IPS-NIHi11 (cell line): Measurements from ENCODE around the gene ANO4.
"Not testable (repeated sequence)": the region's sequence is repeated elsewhere in the genome, so short reads cannot be mapped to it uniquely, and the experiment has no call there.

Experiments
- DNase-seq: peaks from one replicate; pipeline ENCODE4 v3.0.0; 2012; ENCODE audit warnings: mixed read lengths, low spot score

The ANO4 gene

GRCh38 chr12:101042211-101042610 is 247.6 kb downstream of the ANO4 start:
- no peak for DNase-seq

DNA sequence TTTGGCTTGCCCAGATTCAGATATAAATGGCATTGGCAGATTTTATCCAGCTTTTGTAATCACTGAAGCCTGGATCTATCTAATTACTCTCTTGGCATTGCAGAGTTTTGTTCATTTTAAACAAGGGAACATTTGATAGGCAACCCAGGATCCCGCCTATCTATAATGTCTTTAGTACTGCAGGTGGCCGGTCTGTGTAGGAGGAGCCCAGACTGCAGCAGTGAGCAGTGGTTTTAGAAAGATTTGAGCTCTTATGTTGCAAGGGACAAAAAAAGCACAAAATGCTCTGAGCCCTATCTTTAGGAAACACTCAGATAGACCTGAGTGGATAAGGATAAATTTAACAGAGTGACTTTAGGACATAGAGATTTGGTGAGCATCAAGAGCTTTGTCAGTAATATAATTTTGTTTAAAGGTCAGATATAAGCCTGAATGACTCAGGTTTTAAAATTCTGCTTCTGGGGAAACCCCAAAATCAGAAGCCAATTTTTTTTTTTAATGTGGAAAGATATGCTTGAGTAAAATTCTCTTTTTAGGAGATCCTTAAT is 250.0 kb downstream of the ANO4 start:
- DNase-seq: no peak

DNA sequence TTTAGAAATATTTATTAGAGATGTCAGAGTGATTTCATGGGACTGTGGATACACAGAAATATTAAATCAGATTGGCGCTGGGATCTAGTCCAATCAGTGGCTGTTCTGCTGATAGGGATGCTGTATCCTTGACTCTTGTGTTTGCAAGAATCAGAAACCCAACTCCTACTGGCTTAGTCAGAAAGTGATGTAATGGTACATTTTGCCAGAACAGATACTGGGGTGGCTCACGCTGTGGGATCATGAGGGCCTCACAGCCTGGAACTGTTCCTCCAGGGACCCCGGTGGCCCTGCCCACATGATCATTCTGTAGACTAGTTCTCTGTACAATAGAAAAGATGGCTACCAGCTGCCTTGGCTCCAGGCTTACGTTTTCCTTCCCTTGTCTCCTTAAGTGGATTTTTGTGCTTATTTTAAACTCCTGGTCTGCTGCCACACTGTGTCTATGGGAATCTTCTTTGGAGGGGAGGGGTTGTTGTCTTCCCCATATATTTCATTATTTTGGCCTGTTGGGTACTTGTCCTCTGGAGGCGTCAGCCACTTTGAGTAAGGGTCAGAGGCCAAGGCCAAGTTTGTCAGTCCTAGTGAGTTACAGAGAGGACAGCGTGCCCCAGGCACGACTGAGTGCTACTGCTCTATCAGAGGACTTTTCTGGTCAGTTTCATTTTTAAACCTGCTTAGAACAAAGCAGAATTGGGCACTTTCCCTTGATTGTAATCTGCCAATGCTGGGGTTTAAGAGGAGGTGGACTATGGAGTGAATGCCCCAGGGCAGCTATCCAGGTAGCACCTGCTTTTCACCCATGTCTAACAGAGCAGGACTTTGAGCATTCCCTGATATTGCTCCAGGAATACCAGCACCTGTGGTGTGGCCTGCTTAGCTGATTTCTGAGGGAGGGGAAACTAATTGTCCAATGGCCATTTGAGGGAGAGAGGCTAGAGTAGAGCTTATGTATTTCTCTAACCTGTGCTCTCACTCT is 251.2 kb downstream of the ANO4 start:
- DNase-seq: no peak

DNA sequence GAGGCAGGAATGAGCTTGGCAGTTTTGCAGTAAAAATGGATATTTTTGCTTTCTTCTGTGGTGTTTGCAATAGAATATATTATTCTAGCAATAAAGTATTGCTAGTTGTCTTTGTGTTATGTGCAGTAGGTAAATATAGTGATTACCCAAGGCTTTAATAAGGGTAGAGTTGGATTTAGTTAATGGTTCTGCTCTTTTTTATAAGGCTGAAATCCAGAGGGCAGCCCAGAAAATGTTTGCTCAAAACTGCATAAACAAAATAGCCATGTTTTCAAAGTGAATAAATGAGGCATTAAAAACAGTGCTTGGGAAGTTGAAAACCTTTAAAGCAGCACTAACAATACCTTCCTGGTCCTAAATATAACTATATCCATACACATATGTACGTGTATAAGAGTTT is 253.1 kb downstream of the ANO4 start:
- DNase-seq: no peak

DNA sequence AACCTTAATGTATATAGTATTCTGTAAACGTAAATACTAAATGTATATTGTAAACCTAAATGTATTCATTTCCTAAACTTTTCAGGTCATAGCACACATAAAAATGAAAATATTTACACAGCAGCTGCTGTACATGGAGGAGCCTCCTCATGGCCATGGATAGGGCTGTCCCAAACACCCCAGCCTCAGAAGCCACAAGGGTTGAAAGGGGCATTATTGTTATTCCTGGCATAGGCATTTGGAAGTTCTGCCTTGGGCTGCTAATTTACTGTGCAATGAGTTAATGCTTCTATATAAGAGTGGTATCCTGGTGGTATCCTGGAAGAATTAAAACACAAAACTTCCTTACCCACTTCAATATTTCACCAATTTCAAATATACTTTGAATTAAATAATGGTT is 256.1 kb downstream of the ANO4 start:
- DNase-seq: no peak

DNA sequence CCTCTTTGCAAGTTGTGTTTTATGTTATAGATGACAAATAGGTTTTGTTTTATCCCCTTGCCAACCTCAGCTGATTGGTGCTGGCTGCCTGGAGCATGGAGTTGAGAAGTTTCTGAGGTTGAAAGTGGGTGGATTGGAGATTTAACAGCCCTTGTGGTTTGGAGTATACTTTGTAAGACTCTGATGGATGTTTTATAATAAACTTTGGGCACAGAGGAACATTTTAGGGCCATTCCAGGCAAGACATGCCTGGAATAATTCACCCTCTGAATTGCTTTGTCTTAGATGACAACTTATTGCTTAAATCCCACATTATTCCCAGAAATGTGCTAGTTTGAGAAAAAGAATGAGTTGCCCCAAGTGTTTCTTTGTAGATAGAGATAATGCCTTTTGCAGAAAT is 256.6 kb downstream of the ANO4 start:
- DNase-seq: no peak

- DNase-seq: no peak
Observed at GRCh38 chr12:101051901-101052550, 257.4 kb downstream of the ANO4 start.

DNA sequence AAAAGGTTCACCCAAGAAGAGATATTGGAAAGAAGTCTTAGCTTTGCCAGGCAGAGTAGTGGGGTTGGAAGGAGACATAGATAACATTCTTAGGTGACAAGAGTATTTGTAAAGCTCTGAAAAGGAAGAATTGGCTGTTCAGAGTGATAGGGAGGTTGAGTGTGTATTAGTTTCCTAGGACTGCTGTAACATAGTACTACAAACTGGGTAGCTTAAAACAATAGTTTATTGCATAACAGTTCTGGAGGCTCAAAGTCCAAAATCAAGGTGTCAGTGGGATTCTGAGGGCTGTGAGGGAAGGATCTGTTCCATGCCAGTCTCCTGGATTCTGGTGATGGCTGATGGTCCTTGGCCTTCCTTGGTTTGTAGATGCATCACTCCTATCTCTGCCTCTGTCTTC is 258.6 kb downstream of the ANO4 start:
- DNase-seq: no peak

GRCh38 chr12:101055940-101056339 is 261.4 kb downstream of the ANO4 start:
- DNase-seq: no peak

GRCh38 chr12:101062508-101062907 is 267.9 kb downstream of the ANO4 start:
- DNase-seq: not testable (repeated sequence)

DNA sequence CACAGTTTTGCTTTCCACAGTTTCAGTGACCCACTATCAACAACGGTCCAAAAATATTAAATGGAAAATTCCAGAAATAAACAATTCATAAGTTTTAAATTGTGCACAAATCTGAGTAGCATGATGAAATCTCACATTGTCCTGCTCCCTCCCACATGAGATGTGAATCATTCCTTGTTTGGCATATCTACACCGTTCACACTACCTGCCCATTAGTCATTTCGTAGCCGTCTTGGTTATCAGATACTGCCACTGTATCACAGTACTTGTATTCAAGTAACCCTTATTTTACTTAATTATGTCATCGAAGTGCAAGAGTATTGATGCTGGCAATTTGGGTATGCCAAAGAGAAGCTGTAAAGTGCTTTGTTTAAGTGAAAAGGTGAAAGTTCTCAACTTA is 270.1 kb downstream of the ANO4 start:
- no peak for DNase-seq

GRCh38 chr12:101066489-101066888 is 271.9 kb downstream of the ANO4 start:
- DNase-seq: no peak

DNA sequence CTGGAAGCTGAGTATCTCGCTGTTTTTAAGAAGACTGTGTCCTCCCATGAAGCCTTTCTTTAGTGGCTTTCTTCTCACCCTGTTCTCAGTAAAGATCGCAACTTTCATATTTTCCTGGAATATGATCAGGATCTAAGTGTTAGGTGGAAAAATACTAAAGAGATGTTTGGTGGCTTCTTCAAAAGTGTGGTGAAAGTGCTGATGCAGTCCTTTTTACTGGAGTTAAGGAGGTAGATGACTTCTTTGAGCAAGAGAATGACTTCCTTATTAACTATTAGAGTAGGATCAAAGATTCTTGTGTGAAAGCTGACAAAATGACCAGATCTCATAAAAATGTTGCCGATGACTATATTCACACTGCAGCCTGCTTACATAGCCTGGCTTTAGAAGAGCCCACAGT is 273.8 kb downstream of the ANO4 start:
- no peak for DNase-seq

DNA sequence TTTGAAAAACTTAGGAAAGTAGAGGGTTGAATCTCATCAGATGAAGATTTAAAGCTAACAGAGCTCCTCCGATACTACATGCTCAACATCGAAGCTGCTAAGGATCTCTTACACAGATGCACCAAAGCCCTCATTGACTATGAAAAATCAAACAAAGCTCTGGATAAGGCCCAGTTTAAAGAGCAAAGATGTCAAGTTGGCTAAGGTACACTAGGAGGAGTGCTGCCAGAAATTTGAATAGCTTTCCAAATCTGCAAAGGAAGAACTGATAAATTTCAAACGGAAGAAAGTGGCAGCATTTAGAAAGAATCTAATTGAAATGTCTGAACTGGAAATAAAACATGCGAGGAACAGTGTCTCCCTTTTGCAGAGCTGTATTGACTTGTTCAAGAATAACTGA is 274.3 kb downstream of the ANO4 start:
- DNase-seq: no peak

- DNase-seq: no peak
Observed at GRCh38 chr12:101074940-101075680, 280.5 kb downstream of the ANO4 start.

DNA sequence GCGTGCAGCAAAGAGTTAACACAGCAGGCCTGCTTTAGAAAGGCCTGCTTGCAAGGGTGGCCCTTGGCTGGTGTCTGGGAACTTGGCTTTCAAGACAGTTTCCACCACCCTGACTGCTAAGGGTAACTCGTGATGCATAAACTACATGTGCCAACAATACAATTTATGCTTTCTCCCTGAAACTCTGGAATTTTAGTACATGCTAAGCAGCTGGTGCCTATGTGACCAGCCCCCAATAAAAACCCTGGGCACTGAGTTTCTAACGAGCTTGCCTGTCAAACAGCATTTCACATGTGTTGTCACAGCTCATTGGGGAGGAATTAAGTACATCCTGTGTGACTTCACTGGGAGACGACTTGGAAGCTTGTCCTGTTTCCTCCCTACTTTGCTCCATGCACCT is 282.3 kb downstream of the ANO4 start:
- no peak for DNase-seq

DNA sequence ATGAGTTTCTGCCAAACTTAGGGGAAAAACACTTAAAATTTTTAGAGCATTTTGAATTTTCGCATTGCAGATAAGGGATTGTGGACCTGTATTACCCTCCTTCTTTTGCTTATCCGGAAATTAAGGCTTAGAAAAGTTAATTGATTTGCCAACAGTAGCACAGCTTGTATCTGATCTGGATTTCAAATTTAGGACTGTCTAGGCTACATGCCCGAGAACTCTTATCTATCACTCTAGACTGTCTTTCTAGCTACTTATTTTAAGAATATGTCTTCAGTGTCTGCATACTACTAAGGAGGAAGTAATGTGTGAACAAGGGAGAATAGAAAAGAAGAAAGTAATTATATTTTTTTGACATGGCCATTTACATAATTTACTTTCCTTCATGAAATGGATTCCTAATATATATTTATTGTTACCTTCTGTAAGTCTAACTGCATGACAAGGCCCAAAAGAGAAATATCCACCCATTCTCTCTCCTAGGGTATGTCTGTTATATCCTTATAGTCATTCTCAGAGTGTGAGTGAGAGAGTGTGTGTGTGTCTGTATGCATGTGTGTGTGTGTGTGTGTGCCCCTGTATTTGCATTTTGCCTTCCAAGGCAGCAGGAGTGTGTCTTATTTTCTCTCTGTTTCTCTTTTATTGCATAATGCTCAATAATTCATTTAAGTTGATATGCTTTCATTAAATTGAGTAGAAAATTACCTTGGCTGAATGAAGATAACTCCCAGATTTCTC is 283.4 kb downstream of the ANO4 start:
- no peak for DNase-seq

- no peak for DNase-seq
Observed at GRCh38 chr12:101078536-101079285, 284.1 kb downstream of the ANO4 start.

- no peak for DNase-seq
Observed at GRCh38 chr12:101082706-101083105, 288.1 kb downstream of the ANO4 start.

DNA sequence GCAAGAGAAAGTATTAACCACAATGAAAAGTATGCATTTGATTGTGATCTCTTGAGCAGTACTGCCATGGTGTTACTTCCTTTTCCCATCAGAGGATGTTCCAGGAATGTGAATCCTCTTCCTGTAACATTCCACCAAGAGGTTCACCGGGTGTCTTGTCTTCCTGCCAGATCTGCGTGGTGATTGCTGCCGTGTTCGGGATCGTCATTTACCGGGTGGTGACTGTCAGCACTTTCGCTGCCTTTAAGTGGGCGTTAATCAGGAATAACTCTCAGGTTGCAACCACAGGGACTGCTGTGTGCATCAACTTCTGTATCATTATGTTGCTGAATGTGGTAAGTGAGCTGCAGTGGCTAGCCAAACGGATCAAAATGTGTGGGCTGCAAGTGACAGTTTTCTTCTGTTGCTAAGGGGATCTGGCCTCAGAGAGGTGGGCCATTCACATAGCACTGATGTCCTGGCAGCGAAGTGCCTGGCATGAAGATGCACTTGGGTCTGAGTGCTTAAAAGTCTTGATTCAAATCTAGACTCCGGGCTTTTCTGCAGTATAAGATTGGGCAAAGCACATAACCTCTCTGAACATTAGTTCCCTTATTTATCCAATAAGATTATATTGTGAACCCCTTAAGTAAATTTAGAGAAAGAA is 292.0 kb downstream of the ANO4 start:
- DNase-seq: no peak
